GM12878 (cell line): Measurements from ENCODE around the gene PTMA.

Experiments used
- RCOR1 ChIP-seq: conservative IDR thresholded peaks from 2 replicates; pipeline ENCODE4 v1.6.1; 2012; ENCODE audit warnings: low read depth, low read length, improper control_type of control experiment
- TAF1 ChIP-seq: IDR thresholded peaks from 2 replicates; pipeline ENCODE4 v1.6.1; 2011; ENCODE audit warnings: mild to moderate bottlenecking, low read depth, low read length, borderline replicate concordance
- ZNF274 ChIP-seq: IDR thresholded peaks from one replicate; pipeline ENCODE4 v1.8.0; 2011; ENCODE audit not compliant: insufficient read length, insufficient read depth
- TF ChIP-seq, protein P1 (sequence below), 3 experiments: IDR thresholded peaks in 2 of 3; conservative IDR thresholded peaks in 1 of 3; 2 replicates each; pipeline ENCODE4 v1.5.1; 2011; ENCODE audit warnings: low read depth in 3 of 3, low read length in 3 of 3, mild to moderate bottlenecking in 3 of 3, control low read depth in 2 of 3, moderate library complexity in 2 of 3, inconsistent platforms in 1 of 3, mixed read lengths in 1 of 3; ENCODE audit not compliant: control insufficient read depth in 2 of 3, insufficient read depth in 1 of 3; ENCODE audit errors: extremely low read depth in 1 of 3

DNA sequence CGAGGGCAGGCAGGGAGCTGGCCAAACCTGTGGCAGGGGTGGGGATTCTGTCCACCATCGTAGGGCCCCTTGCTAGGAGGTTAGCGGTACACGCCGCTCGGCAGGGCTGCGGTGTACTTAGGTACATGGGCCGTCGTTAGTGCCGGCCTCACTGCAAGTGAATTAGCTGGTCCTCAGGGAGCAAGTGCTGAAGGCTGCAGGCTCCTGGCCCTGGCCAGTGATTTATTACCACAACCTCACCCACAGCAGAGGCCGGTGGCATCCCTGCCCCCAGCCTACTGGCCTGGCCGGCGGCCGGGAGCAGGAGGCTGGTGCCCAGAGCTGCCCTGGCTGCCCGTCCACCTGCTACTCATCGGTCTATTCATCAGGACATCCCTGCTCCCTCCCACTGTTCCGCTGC lies 19.6 kb upstream of the PTMA start:
- no peak for TF ChIP-seq RCOR1
- no peak for TF ChIP-seq ZNF274
- TF ChIP-seq, protein P1, sequence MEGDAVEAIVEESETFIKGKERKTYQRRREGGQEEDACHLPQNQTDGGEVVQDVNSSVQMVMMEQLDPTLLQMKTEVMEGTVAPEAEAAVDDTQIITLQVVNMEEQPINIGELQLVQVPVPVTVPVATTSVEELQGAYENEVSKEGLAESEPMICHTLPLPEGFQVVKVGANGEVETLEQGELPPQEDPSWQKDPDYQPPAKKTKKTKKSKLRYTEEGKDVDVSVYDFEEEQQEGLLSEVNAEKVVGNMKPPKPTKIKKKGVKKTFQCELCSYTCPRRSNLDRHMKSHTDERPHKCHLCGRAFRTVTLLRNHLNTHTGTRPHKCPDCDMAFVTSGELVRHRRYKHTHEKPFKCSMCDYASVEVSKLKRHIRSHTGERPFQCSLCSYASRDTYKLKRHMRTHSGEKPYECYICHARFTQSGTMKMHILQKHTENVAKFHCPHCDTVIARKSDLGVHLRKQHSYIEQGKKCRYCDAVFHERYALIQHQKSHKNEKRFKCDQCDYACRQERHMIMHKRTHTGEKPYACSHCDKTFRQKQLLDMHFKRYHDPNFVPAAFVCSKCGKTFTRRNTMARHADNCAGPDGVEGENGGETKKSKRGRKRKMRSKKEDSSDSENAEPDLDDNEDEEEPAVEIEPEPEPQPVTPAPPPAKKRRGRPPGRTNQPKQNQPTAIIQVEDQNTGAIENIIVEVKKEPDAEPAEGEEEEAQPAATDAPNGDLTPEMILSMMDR (IDR thresholded peaks at IDR 0.05 in 2 of 3, conservative IDR thresholded peaks at IDR 0.05 in 1 of 3; ENCODE audit: control insufficient read depth in 2 of 3, extremely low read depth in 1 of 3, insufficient read depth in 1 of 3, low read depth in 3 of 3, low read length in 3 of 3) = no peak
- TF ChIP-seq TAF1 = no peak
